Uterus (tissue), 4 donors: ENCODE measurements around the gene CYP11A1. TPM values are rescaled to one million over a fixed set of nuclear protein-coding genes. Genes with fewer than 3 reads are reported as not detected.

Experiments used
- DNase-seq, 2 donors: peaks; one replicate each; pipeline ENCODE4 v3.0.0-alpha.2; 2019 to 2020
- H3K27ac ChIP-seq, 2 donors: fragments of 200-600 bp; sonication (generic); 1 replicate in 1 of 2; 2 replicates in 1 of 2; pipeline ENCODE4 v1.5.1; 2016 to 2018
- H3K27me3 ChIP-seq, 2 donors: fragments of 200-600 bp; sonication (generic); one replicate each; pipeline ENCODE4 v1.5.1; 2018 to 2019; ENCODE audit warnings: control low read depth in 1 of 2
- H3K36me3 ChIP-seq, 2 donors: fragments of 200-600 bp; sonication (generic); one replicate each; pipeline ENCODE4 v1.5.1; 2019; ENCODE audit warnings: control low read depth in 1 of 2
- H3K4me1 ChIP-seq, 2 donors: fragments of 200-600 bp; sonication (generic); one replicate each; pipeline ENCODE4 v1.5.1; 2018 to 2019; ENCODE audit warnings: control low read depth in 1 of 2
- H3K4me3 ChIP-seq, 2 donors: fragments of 200-600 bp; sonication (generic); 1 replicate in 1 of 2; 2 replicates in 1 of 2; pipeline ENCODE4 v1.5.1; 2018 to 2019; ENCODE audit warnings: mild to moderate bottlenecking in 1 of 2
- H3K9me3 ChIP-seq, 2 donors: fragments of 200-600 bp; sonication (generic); one replicate each; pipeline ENCODE4 v1.5.1; 2019; ENCODE audit warnings: control low read depth in 1 of 2
- CTCF ChIP-seq, 4 experiments: fragments of 200-600 bp in 2 of 4; fragments of 450-650 bp in 2 of 4; sonication (generic) in 2 of 4; IDR thresholded peaks; one replicate each; pipeline ENCODE4 v1.5.1; 2016 to 2019; ENCODE audit warnings: antibody characterized with exemption in 4 of 4, mild to moderate bottlenecking in 2 of 4, moderate library complexity in 1 of 4
- POLR2A ChIP-seq, 2 donors: fragments of 450-650 bp; IDR thresholded peaks; one replicate each; pipeline ENCODE4 v1.6.1; 2016; ENCODE audit warnings: antibody characterized with exemption in 2 of 2, mild to moderate bottlenecking in 1 of 2, moderate library complexity in 1 of 2
- intact Hi-C: fragments of 100-400 bp; cut with DNase I; formaldehyde crosslinking; loops from one replicate; pipeline ENCODE4 v1.15.1; 2023; ENCODE audit warnings: low total_unique reads
- total RNA-seq, 4 donors: library from RNA; depleted of rRNA in 3 of 4; stranded (reverse); fragments of >200 nt in 3 of 4; gene quantifications; one replicate each; pipeline versions ENCODE4 v1.1.0 to v1.2.4, GENCODE V29; 2014 to 2023
- donor health status: DM: yes; HTN: yes; CAD: no.

CYP11A1 gene
- total RNA-seq, 4 donors from 2014 or later: 1.1 to 2.3 TPM; not detected in 2

GRCh38 chr15:74414081-74414580 is 46.7 kb upstream of the CYP11A1 start:
- no peak for TF ChIP-seq POLR2A (IDR thresholded peaks at IDR 0.05)
- TF ChIP-seq CTCF (IDR thresholded peaks at IDR 0.05): no peak

GRCh38 chr15:74413350-74414080 is 46.1 kb upstream of the CYP11A1 start:
- no peak overlapping the region for H3K27ac ChIP-seq
- H3K9me3 ChIP-seq: no peaks in the 10 kb centered on the region
- DNase-seq: no peak
- H3K36me3 ChIP-seq: no peaks in the 10 kb centered on the region
- no peaks in the 10 kb centered on the region for H3K4me1 ChIP-seq
- TF ChIP-seq CTCF (IDR thresholded peaks at IDR 0.05) (no peak), POLR2A (IDR thresholded peaks at IDR 0.05) (no peak)
- H3K27me3 ChIP-seq: no peaks in the 10 kb centered on the region
- no peak overlapping the region for H3K4me3 ChIP-seq
- intact Hi-C loops: no loop called here

More at GRCh38 chr15:74414081-74414580, 46.7 kb upstream of the CYP11A1 start:
- no peak overlapping the region for H3K4me3 ChIP-seq
- H3K4me1 ChIP-seq: no peaks in the 10 kb centered on the region
- no peak overlapping the region for H3K27ac ChIP-seq
- DNase-seq: no peak
- H3K9me3 ChIP-seq: no peaks in the 10 kb centered on the region
- no peaks in the 10 kb centered on the region for H3K27me3 ChIP-seq
- no peaks in the 10 kb centered on the region for H3K36me3 ChIP-seq
- intact Hi-C loops: no loop called here

GRCh38 chr15:74412159-74412558 is 44.7 kb upstream of the CYP11A1 start:
- H3K9me3 ChIP-seq: no peaks in the 10 kb centered on the region
- TF ChIP-seq POLR2A (IDR thresholded peaks at IDR 0.05) (no peak), CTCF (IDR thresholded peaks at IDR 0.05) (no peak)
- no peak for DNase-seq
- no peak overlapping the region for H3K27ac ChIP-seq
- H3K36me3 ChIP-seq: no peaks in the 10 kb centered on the region
- no peaks in the 10 kb centered on the region for H3K4me1 ChIP-seq
- H3K27me3 ChIP-seq: no peaks in the 10 kb centered on the region
- H3K4me3 ChIP-seq: no peak overlapping the region
- intact Hi-C loops: no loop called here

- intact Hi-C loops: no loop called here
- no peak for TF ChIP-seq CTCF (IDR thresholded peaks at IDR 0.05)
- Histone ChIP-seq H3K4me3 (no peak overlapping the region), H3K4me1 (no peaks in the 10 kb centered on the region), H3K27me3 (no peaks in the 10 kb centered on the region), H3K27ac (no peak overlapping the region), H3K9me3 (no peaks in the 10 kb centered on the region), H3K36me3 (no peaks in the 10 kb centered on the region)
- DNase-seq: no peak
Observed at GRCh38 chr15:74411686-74412085, 44.2 kb upstream of the CYP11A1 start.

GRCh38 chr15:74410502-74410901 is 43.1 kb upstream of the CYP11A1 start:
- DNase-seq: no peak
- intact Hi-C loops: no loop called here
- no peaks in the 10 kb centered on the region for H3K4me1 ChIP-seq
- H3K27me3 ChIP-seq: no peaks in the 10 kb centered on the region
- H3K27ac ChIP-seq: no peak overlapping the region
- no peaks in the 10 kb centered on the region for H3K36me3 ChIP-seq
- no peaks in the 10 kb centered on the region for H3K9me3 ChIP-seq
- TF ChIP-seq POLR2A (IDR thresholded peaks at IDR 0.05) (no peak), CTCF (IDR thresholded peaks at IDR 0.05) (no peak)
- H3K4me3 ChIP-seq: no peak overlapping the region
